ENCODE measurements around the gene FBXO40.

The FBXO40 gene

DNA sequence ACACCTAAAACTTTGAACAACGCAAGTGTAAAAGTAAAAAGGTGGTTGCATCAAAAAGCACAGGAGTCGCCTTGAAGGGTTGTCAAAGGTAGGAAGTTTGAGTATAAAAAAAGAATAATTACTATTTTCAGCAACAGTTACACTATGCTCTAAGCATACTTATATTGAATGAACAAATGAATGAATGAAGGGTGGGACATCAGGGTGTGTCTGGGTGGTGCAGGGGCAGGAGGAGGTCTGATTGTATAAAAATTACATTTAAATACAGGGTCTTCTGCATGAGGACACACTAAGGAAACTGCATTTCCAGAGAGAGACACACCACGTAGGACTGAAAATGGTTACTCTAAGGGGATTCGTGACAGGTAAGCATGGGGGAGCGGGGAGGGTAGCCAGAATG lies 25.5 kb upstream of the FBXO40 start, which contains the start of gene ARGFX:
TSS of gene ARGFX (plus strand) at position 301 of the 400 bp plus-strand sequence. CDS start 2,765 bp downstream, outside the sequence.
- Histone ChIP-seq H3K4me2 (ENCODE audit: low read length) (no peak within 1 kb of the TSS), H3K4me1 (ENCODE audit: insufficient read depth, low read length, severe bottlenecking) (no peaks in the 10 kb centered on the region)
- TF ChIP-seq, protein P1, sequence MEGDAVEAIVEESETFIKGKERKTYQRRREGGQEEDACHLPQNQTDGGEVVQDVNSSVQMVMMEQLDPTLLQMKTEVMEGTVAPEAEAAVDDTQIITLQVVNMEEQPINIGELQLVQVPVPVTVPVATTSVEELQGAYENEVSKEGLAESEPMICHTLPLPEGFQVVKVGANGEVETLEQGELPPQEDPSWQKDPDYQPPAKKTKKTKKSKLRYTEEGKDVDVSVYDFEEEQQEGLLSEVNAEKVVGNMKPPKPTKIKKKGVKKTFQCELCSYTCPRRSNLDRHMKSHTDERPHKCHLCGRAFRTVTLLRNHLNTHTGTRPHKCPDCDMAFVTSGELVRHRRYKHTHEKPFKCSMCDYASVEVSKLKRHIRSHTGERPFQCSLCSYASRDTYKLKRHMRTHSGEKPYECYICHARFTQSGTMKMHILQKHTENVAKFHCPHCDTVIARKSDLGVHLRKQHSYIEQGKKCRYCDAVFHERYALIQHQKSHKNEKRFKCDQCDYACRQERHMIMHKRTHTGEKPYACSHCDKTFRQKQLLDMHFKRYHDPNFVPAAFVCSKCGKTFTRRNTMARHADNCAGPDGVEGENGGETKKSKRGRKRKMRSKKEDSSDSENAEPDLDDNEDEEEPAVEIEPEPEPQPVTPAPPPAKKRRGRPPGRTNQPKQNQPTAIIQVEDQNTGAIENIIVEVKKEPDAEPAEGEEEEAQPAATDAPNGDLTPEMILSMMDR (IDR thresholded peaks at IDR 0.05; ENCODE audit: low read length) = no peak

DNA sequence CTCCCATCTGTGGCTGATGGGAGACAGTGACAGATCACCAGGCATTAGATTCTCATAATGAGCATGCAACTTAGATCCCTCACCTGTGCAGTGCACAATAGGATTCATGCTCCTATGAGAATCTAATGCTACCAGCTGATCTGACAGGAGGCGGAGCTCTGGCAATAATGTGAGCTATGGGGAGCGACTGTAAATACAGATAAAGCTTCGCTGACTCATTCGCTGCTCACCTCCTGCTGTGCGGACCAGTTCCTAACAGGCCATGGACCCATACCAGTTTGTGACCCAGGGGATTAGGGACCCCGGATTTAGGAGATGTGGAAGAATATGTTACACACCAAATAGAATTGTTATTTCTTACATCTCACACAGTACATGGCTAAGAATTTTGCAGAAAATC lies 18.7 kb upstream of the FBXO40 start:
- TF ChIP-seq EZH2 (IDR thresholded peaks at IDR 0.05; ENCODE audit: borderline replicate concordance, low read length) = no peak
- TF ChIP-seq, protein P1 (IDR thresholded peaks at IDR 0.05; ENCODE audit: low read length) = no peak
- Histone ChIP-seq H3K9ac (ENCODE audit: low read length) (no peak overlapping the region), H3F3A (ENCODE audit: insufficient read depth, low read length) (no peaks in the 10 kb centered on the region), H3K27me3 (ENCODE audit: insufficient read depth, low read length) (no peaks in the 10 kb centered on the region), H3K79me2 (ENCODE audit: insufficient read depth, low read length) (no peaks in the 10 kb centered on the region), H3K4me1 (ENCODE audit: insufficient read depth, low read length, severe bottlenecking) (no peaks in the 10 kb centered on the region), H3K4me2 (ENCODE audit: low read length) (no peak overlapping the region), H3K9me3 (ENCODE audit: low read length) (no peaks in the 10 kb centered on the region), H3K36me3 (ENCODE audit: insufficient read depth, low read length) (no peaks in the 10 kb centered on the region), H3K9me2 (ENCODE audit: low read depth, low read length) (no peaks in the 10 kb centered on the region), H3K27ac (ENCODE audit: low read depth, low read length, poor library complexity, severe bottlenecking) (no peak overlapping the region), H3K4me3 (ENCODE audit: low read depth, low read length, poor library complexity, severe bottlenecking) (no peak overlapping the region), H4K20me1 (ENCODE audit: insufficient read depth, low read length) (no peaks in the 10 kb centered on the region), H2AFZ (ENCODE audit: low read length) (no peak overlapping the region)

More for the DNA sequence above, 25.5 kb upstream of the FBXO40 start, which contains the start of gene ARGFX:
- no peaks in the 10 kb centered on the region for H4K20me1 ChIP-seq (ENCODE audit: insufficient read depth, low read length)
- no peaks in the 10 kb centered on the region for H3K79me2 ChIP-seq (ENCODE audit: insufficient read depth, low read length)
- no peak within 1 kb of the TSS for H3K27ac ChIP-seq (ENCODE audit: low read depth, low read length, poor library complexity, severe bottlenecking)
- H3F3A ChIP-seq (ENCODE audit: insufficient read depth, low read length) = no peaks in the 10 kb centered on the region
- H2AFZ ChIP-seq (ENCODE audit: low read length) = no peak within 1 kb of the TSS
- H3K9me3 ChIP-seq (ENCODE audit: low read length) = no peaks in the 10 kb centered on the region
- H3K36me3 ChIP-seq (ENCODE audit: insufficient read depth, low read length) = no peaks in the 10 kb centered on the region
- no peaks in the 10 kb centered on the region for H3K9me2 ChIP-seq (ENCODE audit: low read depth, low read length)
- no peaks in the 10 kb centered on the region for H3K27me3 ChIP-seq (ENCODE audit: insufficient read depth, low read length)
- H3K9ac ChIP-seq (ENCODE audit: low read length) = no peak within 1 kb of the TSS
- no peak within 1 kb of the TSS for H3K4me3 ChIP-seq (ENCODE audit: low read depth, low read length, poor library complexity, severe bottlenecking)

DNA sequence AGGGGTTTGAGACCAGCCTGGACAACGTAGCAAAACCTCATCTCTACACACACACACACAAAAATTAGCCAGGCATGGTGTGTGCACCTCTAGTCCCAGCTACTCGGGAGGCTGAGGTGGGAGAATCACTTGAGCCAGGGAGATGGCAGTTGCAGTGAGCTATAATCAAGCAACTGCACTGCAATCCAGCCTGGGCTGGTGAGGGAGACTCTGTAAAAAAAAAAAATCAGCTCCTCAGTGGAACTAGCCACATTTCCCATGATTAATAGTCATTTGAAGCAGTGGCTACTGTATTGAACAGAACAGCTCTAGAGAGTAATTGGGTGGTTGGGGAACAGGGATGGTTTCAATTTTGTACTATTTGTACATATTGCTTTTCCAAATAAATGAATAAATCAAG lies 11.5 kb upstream of the FBXO40 start:
- Histone ChIP-seq H3K4me1 (ENCODE audit: insufficient read depth, low read length, severe bottlenecking) (no peaks in the 10 kb centered on the region), H2AFZ (ENCODE audit: low read length) (no peak overlapping the region), H3K36me3 (ENCODE audit: insufficient read depth, low read length) (no peaks in the 10 kb centered on the region), H3K79me2 (ENCODE audit: insufficient read depth, low read length) (no peaks in the 10 kb centered on the region), H4K20me1 (ENCODE audit: insufficient read depth, low read length) (no peaks in the 10 kb centered on the region), H3F3A (ENCODE audit: insufficient read depth, low read length) (no peaks in the 10 kb centered on the region), H3K4me2 (ENCODE audit: low read length) (no peak overlapping the region), H3K27me3 (ENCODE audit: insufficient read depth, low read length) (no peaks in the 10 kb centered on the region), H3K9me3 (ENCODE audit: low read length) (no peaks in the 10 kb centered on the region), H3K27ac (ENCODE audit: low read depth, low read length, poor library complexity, severe bottlenecking) (no peak overlapping the region), H3K9ac (ENCODE audit: low read length) (no peak overlapping the region), H3K4me3 (ENCODE audit: low read depth, low read length, poor library complexity, severe bottlenecking) (no peak overlapping the region), H3K9me2 (ENCODE audit: low read depth, low read length) (no peaks in the 10 kb centered on the region)
- no peak for TF ChIP-seq EZH2 (IDR thresholded peaks at IDR 0.05; ENCODE audit: borderline replicate concordance, low read length)
- TF ChIP-seq, protein P1 (IDR thresholded peaks at IDR 0.05; ENCODE audit: low read length) = no peak

All from OCI-LY1 (cell line).